IMR-90 (cell line): ENCODE measurements around the gene FBXO31.

Experiments
- POLR2A ChIP-seq: IDR thresholded peaks from 2 replicates; pipeline ENCODE4 v1.6.1; 2012; ENCODE audit warnings: mild to moderate bottlenecking, low read depth, low read length
- TF ChIP-seq, protein P1 (sequence below): conservative IDR thresholded peaks from 2 replicates; pipeline ENCODE4 v1.5.1; 2012; ENCODE audit warnings: mild to moderate bottlenecking, low read depth, low read length, improper control_type of control experiment

GRCh38 chr16:87342504-87342903 is 41.1 kb downstream of the FBXO31 start:
- TF ChIP-seq, protein P1, sequence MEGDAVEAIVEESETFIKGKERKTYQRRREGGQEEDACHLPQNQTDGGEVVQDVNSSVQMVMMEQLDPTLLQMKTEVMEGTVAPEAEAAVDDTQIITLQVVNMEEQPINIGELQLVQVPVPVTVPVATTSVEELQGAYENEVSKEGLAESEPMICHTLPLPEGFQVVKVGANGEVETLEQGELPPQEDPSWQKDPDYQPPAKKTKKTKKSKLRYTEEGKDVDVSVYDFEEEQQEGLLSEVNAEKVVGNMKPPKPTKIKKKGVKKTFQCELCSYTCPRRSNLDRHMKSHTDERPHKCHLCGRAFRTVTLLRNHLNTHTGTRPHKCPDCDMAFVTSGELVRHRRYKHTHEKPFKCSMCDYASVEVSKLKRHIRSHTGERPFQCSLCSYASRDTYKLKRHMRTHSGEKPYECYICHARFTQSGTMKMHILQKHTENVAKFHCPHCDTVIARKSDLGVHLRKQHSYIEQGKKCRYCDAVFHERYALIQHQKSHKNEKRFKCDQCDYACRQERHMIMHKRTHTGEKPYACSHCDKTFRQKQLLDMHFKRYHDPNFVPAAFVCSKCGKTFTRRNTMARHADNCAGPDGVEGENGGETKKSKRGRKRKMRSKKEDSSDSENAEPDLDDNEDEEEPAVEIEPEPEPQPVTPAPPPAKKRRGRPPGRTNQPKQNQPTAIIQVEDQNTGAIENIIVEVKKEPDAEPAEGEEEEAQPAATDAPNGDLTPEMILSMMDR: no peak
- TF ChIP-seq POLR2A: no peak
